ENCODE measurements around the gene CDX2. TPM values are rescaled to one million over a fixed set of nuclear protein-coding genes. Genes with fewer than 3 reads are reported as not detected.

CDX2 gene
- total RNA-seq, 4 donors from 2014 or later, result not detected

- 48% methylated on average over 2 of the region's 2 CpGs for WGBS
- TF ChIP-seq POLR2A (IDR thresholded peaks at IDR 0.05), result no peak
- TF ChIP-seq CTCF (IDR thresholded peaks at IDR 0.05), result no peak
- TF ChIP-seq EP300 (IDR thresholded peaks at IDR 0.05), result no peak
- Histone ChIP-seq H3K9me3 (no peaks in the 10 kb centered on the region), H3K4me1 (peaks cover 29% of the 10 kb centered on the region), H3K27ac (no peak overlapping the region), H3K4me3 (no peak overlapping the region), H3K36me3 (no peaks in the 10 kb centered on the region), H3K27me3 (peaks cover 88% of the 10 kb centered on the region)
- no peak for DNase-seq (ENCODE audit: low spot score in 2 of 2)
Measured at GRCh38 chr13:27982361-27982760, 13.2 kb upstream of the CDX2 start.

GRCh38 chr13:27981006-27981708, 12.0 kb upstream of the CDX2 start:
- Histone ChIP-seq H3K27ac (no peak overlapping the region), H3K36me3 (no peaks in the 10 kb centered on the region), H3K9me3 (no peaks in the 10 kb centered on the region), H3K27me3 (peaks cover 88% of the 10 kb centered on the region), H3K4me3 (no peak overlapping the region), H3K4me1 (peaks cover 29% of the 10 kb centered on the region)
- no peak for DNase-seq (ENCODE audit: low spot score in 2 of 2)
- 39% methylated on average over 8 of the region's 11 CpGs for WGBS
- TF ChIP-seq EP300 (IDR thresholded peaks at IDR 0.05) (no peak), POLR2AphosphoS5 (IDR thresholded peaks at IDR 0.05) (no peak), POLR2A (IDR thresholded peaks at IDR 0.05) (no peak), CTCF (IDR thresholded peaks at IDR 0.05) (no peak)

- H3K36me3 ChIP-seq, result no peaks in the 10 kb centered on the region
- H3K4me3 ChIP-seq, result peak overlapping the region; percentile 15
- TF ChIP-seq POLR2AphosphoS5 (IDR thresholded peaks at IDR 0.05) (no peak), POLR2A (IDR thresholded peaks at IDR 0.05) (no peak), EP300 (IDR thresholded peaks at IDR 0.05) (no peak), CTCF (IDR thresholded peaks at IDR 0.05) (no peak)
- peaks cover 90% of the 10 kb centered on the region for H3K27me3 ChIP-seq
- 16% methylated on average over 16 of the region's 54 CpGs for WGBS
- H3K4me1 ChIP-seq, result peaks cover 35% of the 10 kb centered on the region
- H3K27ac ChIP-seq, result no peak overlapping the region
- no peaks in the 10 kb centered on the region for H3K9me3 ChIP-seq
- DNase-seq (ENCODE audit: low spot score in 2 of 2), result peak in 1 of 2 donors; percentile 66
Measured at GRCh38 chr13:27980280-27980998, 11.3 kb upstream of the CDX2 start.

GRCh38 chr13:27979765-27980279, 10.7 kb upstream of the CDX2 start:
- H3K27me3 ChIP-seq, result peaks cover 92% of the 10 kb centered on the region
- H3K36me3 ChIP-seq, result no peaks in the 10 kb centered on the region
- no peak for DNase-seq (ENCODE audit: low spot score in 2 of 2)
- WGBS, result 8% methylated on average over 15 of the region's 15 CpGs
- H3K27ac ChIP-seq, result no peak overlapping the region
- H3K4me1 ChIP-seq, result peaks cover 36% of the 10 kb centered on the region
- H3K9me3 ChIP-seq, result no peaks in the 10 kb centered on the region
- no peak for TF ChIP-seq POLR2A (IDR thresholded peaks at IDR 0.05)
- TF ChIP-seq CTCF (IDR thresholded peaks at IDR 0.05), result no peak
- no peak for TF ChIP-seq EP300 (IDR thresholded peaks at IDR 0.05)
- no peak for TF ChIP-seq POLR2AphosphoS5 (IDR thresholded peaks at IDR 0.05)
- H3K4me3 ChIP-seq, result peak overlapping the region; percentile 15

GRCh38 chr13:27979001-27979643, 10.0 kb upstream of the CDX2 start:
- H3K27me3 ChIP-seq, result peaks cover 96% of the 10 kb centered on the region
- H3K27ac ChIP-seq, result no peak overlapping the region
- no peaks in the 10 kb centered on the region for H3K36me3 ChIP-seq
- no peak for TF ChIP-seq CTCF (IDR thresholded peaks at IDR 0.05)
- TF ChIP-seq POLR2AphosphoS5 (IDR thresholded peaks at IDR 0.05), result no peak
- TF ChIP-seq EP300 (IDR thresholded peaks at IDR 0.05), result no peak
- TF ChIP-seq POLR2A (IDR thresholded peaks at IDR 0.05), result no peak
- DNase-seq (ENCODE audit: low spot score in 2 of 2), result peak in 1 of 2 donors; percentile 62
- H3K9me3 ChIP-seq, result no peaks in the 10 kb centered on the region
- H3K4me3 ChIP-seq, result no peak overlapping the region
- WGBS, result 9% methylated on average over 15 of the region's 15 CpGs
- H3K4me1 ChIP-seq, result peaks cover 36% of the 10 kb centered on the region

Measured in suprapubic skin (tissue), 4 donors.